ENCODE data around the gene TENM4. TPM values are rescaled to one million over a fixed set of nuclear protein-coding genes. Genes with fewer than 3 reads are reported as not detected.

The TENM4 gene
- polyA plus RNA-seq, 3 donors = 0.31 to 1.7 TPM; not detected in 1

DNA sequence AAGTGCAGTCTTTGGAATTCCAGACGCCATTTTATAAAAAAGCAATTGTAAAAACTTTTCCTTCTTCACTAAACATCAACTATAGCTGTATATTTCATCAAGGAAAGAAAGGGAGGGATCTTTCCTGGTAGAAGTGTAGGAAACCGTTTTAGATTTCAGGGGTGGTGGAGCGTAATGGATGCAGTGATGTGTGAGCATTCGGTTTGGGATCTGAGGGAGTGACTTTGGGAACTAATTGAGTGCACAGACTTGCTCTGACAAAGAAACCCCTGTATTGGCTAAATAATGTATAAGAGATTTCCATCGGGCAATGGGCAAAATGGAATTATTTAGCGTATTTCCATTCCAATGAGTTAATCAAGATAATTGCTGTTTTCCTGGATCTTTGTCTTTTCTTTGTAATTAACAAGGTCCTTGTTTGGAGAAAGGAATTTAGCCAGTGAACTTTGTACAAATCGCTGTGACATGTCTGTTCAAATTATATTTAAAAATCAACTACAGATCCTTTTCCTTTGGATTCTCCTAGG is 741.2 kb downstream of the TENM4 start:
- intact Hi-C loops (cut with micrococcal nuclease) = no loop called here
- Histone ChIP-seq H3K4me1 (ENCODE audit: control insufficient read depth in 1 of 2, insufficient read depth in 2 of 2, low read length in 2 of 2) (no peaks in the 10 kb centered on the region), H4K20me1 (ENCODE audit: insufficient read depth, low read length) (no peaks in the 10 kb centered on the region), H2AFZ (ENCODE audit: insufficient read depth, low read depth, low read length, poor library complexity, severe bottlenecking) (no peak overlapping the region), H3K9ac (ENCODE audit: insufficient read depth, low read length, poor library complexity, severe bottlenecking) (no peak overlapping the region), H3K9me3 (replicated peaks in 1 of 2; ENCODE audit: control insufficient read depth in 1 of 2, insufficient read depth in 1 of 2, low read length in 2 of 2) (no peaks in the 10 kb centered on the region), H3K27me3 (ENCODE audit: control insufficient read depth in 2 of 2, insufficient read depth in 2 of 2, low read length in 2 of 2) (no peaks in the 10 kb centered on the region), H3K4me2 (replicated peaks; ENCODE audit: extremely low read depth, low read length, poor library complexity, severe bottlenecking) (no peak overlapping the region), H3K79me2 (ENCODE audit: insufficient read depth, low read length) (no peaks in the 10 kb centered on the region), H3K27ac (ENCODE audit: low read depth in 1 of 2, low read length in 2 of 2) (no peak overlapping the region), H3K4me3 (replicated peaks in 1 of 3; ENCODE audit: low read depth in 2 of 3, low read length in 3 of 3) (no peak overlapping the region), H3K36me3 (replicated peaks in 1 of 2; ENCODE audit: control insufficient read depth in 1 of 2, insufficient read depth in 2 of 2, low read length in 2 of 2) (no peaks in the 10 kb centered on the region)
- H3K27me3 Mint-ChIP-seq (ENCODE audit: low read depth in 3 of 3) = peaks cover 3 to 8% (median 5%) of the 10 kb centered on the region in 3 donors
- H3K9me3 Mint-ChIP-seq = no peaks in the 10 kb centered on the region
- no peaks in the 10 kb centered on the region for H3K36me3 Mint-ChIP-seq
- no peaks in the 10 kb centered on the region for H3K4me1 Mint-ChIP-seq
- no peak overlapping the region for H3K27ac Mint-ChIP-seq
- TF ChIP-seq, protein P1, sequence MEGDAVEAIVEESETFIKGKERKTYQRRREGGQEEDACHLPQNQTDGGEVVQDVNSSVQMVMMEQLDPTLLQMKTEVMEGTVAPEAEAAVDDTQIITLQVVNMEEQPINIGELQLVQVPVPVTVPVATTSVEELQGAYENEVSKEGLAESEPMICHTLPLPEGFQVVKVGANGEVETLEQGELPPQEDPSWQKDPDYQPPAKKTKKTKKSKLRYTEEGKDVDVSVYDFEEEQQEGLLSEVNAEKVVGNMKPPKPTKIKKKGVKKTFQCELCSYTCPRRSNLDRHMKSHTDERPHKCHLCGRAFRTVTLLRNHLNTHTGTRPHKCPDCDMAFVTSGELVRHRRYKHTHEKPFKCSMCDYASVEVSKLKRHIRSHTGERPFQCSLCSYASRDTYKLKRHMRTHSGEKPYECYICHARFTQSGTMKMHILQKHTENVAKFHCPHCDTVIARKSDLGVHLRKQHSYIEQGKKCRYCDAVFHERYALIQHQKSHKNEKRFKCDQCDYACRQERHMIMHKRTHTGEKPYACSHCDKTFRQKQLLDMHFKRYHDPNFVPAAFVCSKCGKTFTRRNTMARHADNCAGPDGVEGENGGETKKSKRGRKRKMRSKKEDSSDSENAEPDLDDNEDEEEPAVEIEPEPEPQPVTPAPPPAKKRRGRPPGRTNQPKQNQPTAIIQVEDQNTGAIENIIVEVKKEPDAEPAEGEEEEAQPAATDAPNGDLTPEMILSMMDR (IDR thresholded peaks at IDR 0.05) = no peak
- H3K4me3 Mint-ChIP-seq = no peak overlapping the region
- 81% methylated on average over 3 of the region's 7 CpGs for WGBS (ENCODE audit: insufficient coverage)
- no peak for DNase-seq

DNA sequence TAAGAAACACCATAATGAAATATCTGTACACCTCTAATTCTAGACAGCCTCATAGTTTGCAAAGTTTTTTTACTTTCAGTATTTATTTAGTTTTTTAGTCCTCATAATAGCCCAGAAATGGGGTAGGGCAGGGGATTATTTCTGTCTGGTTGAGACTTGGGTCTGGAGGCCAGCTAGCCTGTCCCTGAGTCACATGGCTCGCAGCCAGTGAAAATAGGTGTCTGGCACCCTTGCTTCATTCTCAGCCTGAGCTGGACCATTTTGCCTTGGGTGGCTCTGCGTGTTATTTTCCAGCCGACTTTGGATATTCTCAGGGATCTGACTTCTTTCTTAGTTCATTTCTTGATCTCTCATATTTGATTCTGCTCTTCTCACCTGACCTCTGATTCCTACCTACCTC is 742.2 kb downstream of the TENM4 start:
- H3K36me3 Mint-ChIP-seq = no peaks in the 10 kb centered on the region
- peaks cover 3 to 10% (median 6%) of the 10 kb centered on the region in 3 donors for H3K27me3 Mint-ChIP-seq (ENCODE audit: low read depth in 3 of 3)
- 89% methylated on average over 3 of the region's 3 CpGs for WGBS (ENCODE audit: insufficient coverage)
- H3K36me3 ChIP-seq (replicated peaks in 1 of 2; ENCODE audit: control insufficient read depth in 1 of 2, insufficient read depth in 2 of 2, low read length in 2 of 2) = no peaks in the 10 kb centered on the region
- no peaks in the 10 kb centered on the region for H3K27me3 ChIP-seq (ENCODE audit: control insufficient read depth in 2 of 2, insufficient read depth in 2 of 2, low read length in 2 of 2)
- no peaks in the 10 kb centered on the region for H3K4me1 ChIP-seq (ENCODE audit: control insufficient read depth in 1 of 2, insufficient read depth in 2 of 2, low read length in 2 of 2)
- no peak overlapping the region for H2AFZ ChIP-seq (ENCODE audit: insufficient read depth, low read depth, low read length, poor library complexity, severe bottlenecking)
- no peaks in the 10 kb centered on the region for H4K20me1 ChIP-seq (ENCODE audit: insufficient read depth, low read length)
- no peak overlapping the region for H3K27ac ChIP-seq (ENCODE audit: low read depth in 1 of 2, low read length in 2 of 2)
- no peaks in the 10 kb centered on the region for H3K9me3 ChIP-seq (replicated peaks in 1 of 2; ENCODE audit: control insufficient read depth in 1 of 2, insufficient read depth in 1 of 2, low read length in 2 of 2)
- no peak overlapping the region for H3K9ac ChIP-seq (ENCODE audit: insufficient read depth, low read length, poor library complexity, severe bottlenecking)
- no peak overlapping the region for H3K4me3 Mint-ChIP-seq
- no peak overlapping the region for H3K4me3 ChIP-seq (replicated peaks in 1 of 3; ENCODE audit: low read depth in 2 of 3, low read length in 3 of 3)
- intact Hi-C loops (cut with micrococcal nuclease) = no loop called here
- TF ChIP-seq, protein P1 (IDR thresholded peaks at IDR 0.05) = no peak
- no peaks in the 10 kb centered on the region for H3K9me3 Mint-ChIP-seq
- no peaks in the 10 kb centered on the region for H3K4me1 Mint-ChIP-seq
- no peaks in the 10 kb centered on the region for H3K79me2 ChIP-seq (ENCODE audit: insufficient read depth, low read length)
- no peak overlapping the region for H3K4me2 ChIP-seq (replicated peaks; ENCODE audit: extremely low read depth, low read length, poor library complexity, severe bottlenecking)
- no peak overlapping the region for H3K27ac Mint-ChIP-seq
- no peak for DNase-seq

Measured in CD14-positive monocyte (primary cell).